ENCODE results near the gene DMXL1.

DMXL1 gene

DNA sequence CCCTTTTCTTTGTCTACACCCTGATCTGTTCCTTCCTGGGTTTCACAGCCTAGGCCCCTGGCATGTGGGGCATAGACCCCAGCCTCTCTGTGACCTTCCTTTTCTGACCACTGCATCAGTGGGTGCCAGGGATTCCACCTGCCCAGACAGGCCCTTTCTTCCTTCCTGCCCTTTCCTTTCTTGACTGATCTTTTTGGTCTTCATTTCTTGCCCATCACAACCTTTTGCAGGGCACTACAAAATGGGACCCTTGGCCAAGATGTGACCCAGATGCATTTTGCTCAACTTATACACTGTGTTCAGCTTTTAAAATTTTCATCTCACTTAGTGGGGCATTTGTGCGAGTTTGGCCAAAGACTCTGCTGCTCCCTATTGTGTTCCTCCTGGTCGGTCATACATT lies 211.7 kb downstream of the DMXL1 start:
- no peak overlapping the region for H3K27ac ChIP-seq (ENCODE audit: extremely low read depth, low read depth, low read length)
- no peaks in the 10 kb centered on the region for H3K9me3 ChIP-seq (ENCODE audit: control insufficient read depth, insufficient read depth, low read depth, low read length)
- peaks cover 6% of the 10 kb centered on the region for H3K4me1 ChIP-seq (ENCODE audit: control insufficient read depth, insufficient read depth, low read length)
- TF ChIP-seq OVOL3 (tag by site-specific recombination; IDR thresholded peaks at IDR 0.05) (no peak), ZNF677 (tag by site-specific recombination; IDR thresholded peaks at IDR 0.05) (peak; percentile 94)
- H3K4me3 ChIP-seq (ENCODE audit: low read depth, low read length): no peak overlapping the region
- ChIA-PET POLR2A (no interaction called here), CTCF (interaction anchor here (0.7 kb wide), 1 partner anchor 126 kb away, joined by 3 read pairs; no protein-coding TSS in a partner anchor)
- H3K36me3 ChIP-seq (ENCODE audit: control insufficient read depth in 2 of 2, insufficient read depth in 1 of 2, low read length in 2 of 2): no peaks in the 10 kb centered on the region

DNA sequence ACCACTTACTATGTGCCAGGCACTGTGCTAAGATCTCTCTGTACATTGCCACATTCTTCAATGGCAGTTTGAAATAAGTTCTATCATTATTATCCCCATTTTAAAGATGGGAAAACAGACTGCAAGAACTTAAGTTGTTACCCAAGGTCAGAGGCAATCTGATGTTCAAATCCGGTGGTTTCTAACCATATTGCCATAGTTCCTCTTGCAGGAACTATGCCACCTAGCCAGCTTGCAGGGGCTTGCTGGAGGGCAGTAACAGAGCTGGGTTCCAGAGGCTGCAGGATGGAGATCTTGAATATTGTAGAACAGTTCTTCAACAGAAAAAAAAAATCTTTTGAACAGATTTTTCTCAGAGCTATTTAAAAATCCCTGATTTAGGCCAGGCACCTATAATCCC lies 213.1 kb downstream of the DMXL1 start:
- H3K36me3 ChIP-seq (ENCODE audit: control insufficient read depth in 2 of 2, insufficient read depth in 1 of 2, low read length in 2 of 2): no peaks in the 10 kb centered on the region
- no peaks in the 10 kb centered on the region for H3K9me3 ChIP-seq (ENCODE audit: control insufficient read depth, insufficient read depth, low read depth, low read length)
- no peak for TF ChIP-seq ZNF211 (tag by site-specific recombination; IDR thresholded peaks at IDR 0.05; ENCODE audit: low read depth)
- no peak for TF ChIP-seq ZNF266 (tag by site-specific recombination; IDR thresholded peaks at IDR 0.05; ENCODE audit: low read depth)
- no peak for TF ChIP-seq ZNF571 (tag by site-specific recombination; IDR thresholded peaks at IDR 0.05)
- TF ChIP-seq ZNF830 (tag by site-specific recombination; IDR thresholded peaks at IDR 0.05; ENCODE audit: low read depth): no peak
- TF ChIP-seq ZNF433 (tag by site-specific recombination; IDR thresholded peaks at IDR 0.05; ENCODE audit: low read depth): no peak
- no peak for TF ChIP-seq ZNF341 (tag by site-specific recombination; IDR thresholded peaks at IDR 0.05; ENCODE audit: low read depth)
- TF ChIP-seq, protein P1, sequence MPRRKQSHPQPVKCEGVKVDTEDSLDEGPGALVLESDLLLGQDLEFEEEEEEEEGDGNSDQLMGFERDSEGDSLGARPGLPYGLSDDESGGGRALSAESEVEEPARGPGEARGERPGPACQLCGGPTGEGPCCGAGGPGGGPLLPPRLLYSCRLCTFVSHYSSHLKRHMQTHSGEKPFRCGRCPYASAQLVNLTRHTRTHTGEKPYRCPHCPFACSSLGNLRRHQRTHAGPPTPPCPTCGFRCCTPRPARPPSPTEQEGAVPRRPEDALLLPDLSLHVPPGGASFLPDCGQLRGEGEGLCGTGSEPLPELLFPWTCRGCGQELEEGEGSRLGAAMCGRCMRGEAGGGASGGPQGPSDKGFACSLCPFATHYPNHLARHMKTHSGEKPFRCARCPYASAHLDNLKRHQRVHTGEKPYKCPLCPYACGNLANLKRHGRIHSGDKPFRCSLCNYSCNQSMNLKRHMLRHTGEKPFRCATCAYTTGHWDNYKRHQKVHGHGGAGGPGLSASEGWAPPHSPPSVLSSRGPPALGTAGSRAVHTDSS (tag by site-specific recombination; IDR thresholded peaks at IDR 0.05): no peak
- no peak for TF ChIP-seq ZNF560 (tag by site-specific recombination; IDR thresholded peaks at IDR 0.05; ENCODE audit: borderline replicate concordance)
- TF ChIP-seq, protein P2, sequence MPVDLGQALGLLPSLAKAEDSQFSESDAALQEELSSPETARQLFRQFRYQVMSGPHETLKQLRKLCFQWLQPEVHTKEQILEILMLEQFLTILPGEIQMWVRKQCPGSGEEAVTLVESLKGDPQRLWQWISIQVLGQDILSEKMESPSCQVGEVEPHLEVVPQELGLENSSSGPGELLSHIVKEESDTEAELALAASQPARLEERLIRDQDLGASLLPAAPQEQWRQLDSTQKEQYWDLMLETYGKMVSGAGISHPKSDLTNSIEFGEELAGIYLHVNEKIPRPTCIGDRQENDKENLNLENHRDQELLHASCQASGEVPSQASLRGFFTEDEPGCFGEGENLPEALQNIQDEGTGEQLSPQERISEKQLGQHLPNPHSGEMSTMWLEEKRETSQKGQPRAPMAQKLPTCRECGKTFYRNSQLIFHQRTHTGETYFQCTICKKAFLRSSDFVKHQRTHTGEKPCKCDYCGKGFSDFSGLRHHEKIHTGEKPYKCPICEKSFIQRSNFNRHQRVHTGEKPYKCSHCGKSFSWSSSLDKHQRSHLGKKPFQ (tag by site-specific recombination; IDR thresholded peaks at IDR 0.05): no peak
- TF ChIP-seq, protein P3, sequence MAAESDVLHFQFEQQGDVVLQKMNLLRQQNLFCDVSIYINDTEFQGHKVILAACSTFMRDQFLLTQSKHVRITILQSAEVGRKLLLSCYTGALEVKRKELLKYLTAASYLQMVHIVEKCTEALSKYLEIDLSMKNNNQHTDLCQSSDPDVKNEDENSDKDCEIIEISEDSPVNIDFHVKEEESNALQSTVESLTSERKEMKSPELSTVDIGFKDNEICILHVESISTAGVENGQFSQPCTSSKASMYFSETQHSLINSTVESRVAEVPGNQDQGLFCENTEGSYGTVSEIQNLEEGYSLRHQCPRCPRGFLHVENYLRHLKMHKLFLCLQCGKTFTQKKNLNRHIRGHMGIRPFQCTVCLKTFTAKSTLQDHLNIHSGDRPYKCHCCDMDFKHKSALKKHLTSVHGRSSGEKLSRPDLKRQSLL (tag by site-specific recombination; IDR thresholded peaks at IDR 0.05): no peak
- no peak for TF ChIP-seq ZNF473 (tag by site-specific recombination; IDR thresholded peaks at IDR 0.05)
- no peak for TF ChIP-seq ZSCAN23 (tag by site-specific recombination; IDR thresholded peaks at IDR 0.05)
- no peak for TF ChIP-seq ZNF600 (tag by site-specific recombination; IDR thresholded peaks at IDR 0.05)
- TF ChIP-seq ZNF133 (tag by site-specific recombination; IDR thresholded peaks at IDR 0.05): no peak
- no peak for TF ChIP-seq SALL2 (tag by site-specific recombination; IDR thresholded peaks at IDR 0.05; ENCODE audit: borderline replicate concordance)
- TF ChIP-seq, protein P4, sequence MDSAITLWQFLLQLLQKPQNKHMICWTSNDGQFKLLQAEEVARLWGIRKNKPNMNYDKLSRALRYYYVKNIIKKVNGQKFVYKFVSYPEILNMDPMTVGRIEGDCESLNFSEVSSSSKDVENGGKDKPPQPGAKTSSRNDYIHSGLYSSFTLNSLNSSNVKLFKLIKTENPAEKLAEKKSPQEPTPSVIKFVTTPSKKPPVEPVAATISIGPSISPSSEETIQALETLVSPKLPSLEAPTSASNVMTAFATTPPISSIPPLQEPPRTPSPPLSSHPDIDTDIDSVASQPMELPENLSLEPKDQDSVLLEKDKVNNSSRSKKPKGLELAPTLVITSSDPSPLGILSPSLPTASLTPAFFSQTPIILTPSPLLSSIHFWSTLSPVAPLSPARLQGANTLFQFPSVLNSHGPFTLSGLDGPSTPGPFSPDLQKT (IDR thresholded peaks at IDR 0.05; ENCODE audit: borderline replicate concordance, low read depth, low read length): no peak
- TF ChIP-seq GLI4 (tag by site-specific recombination; IDR thresholded peaks at IDR 0.05): no peak
- TF ChIP-seq ZNF2 (tag by site-specific recombination; IDR thresholded peaks at IDR 0.05): no peak
- no peak for TF ChIP-seq ZNF843 (tag by site-specific recombination; IDR thresholded peaks at IDR 0.05)
- no peak for TF ChIP-seq ZNF514 (tag by site-specific recombination; IDR thresholded peaks at IDR 0.05)
- no peak overlapping the region for H3K4me3 ChIP-seq (ENCODE audit: low read depth, low read length)
- POLR2A ChIA-PET: no interaction called here
- CTCF ChIA-PET: interaction anchor here (0.9 kb wide), 1 partner anchor 128 kb away, joined by 5 read pairs; no protein-coding TSS in a partner anchor
- H3K4me1 ChIP-seq (ENCODE audit: control insufficient read depth, insufficient read depth, low read length): peaks cover 19% of the 10 kb centered on the region
- H3K27ac ChIP-seq (ENCODE audit: extremely low read depth, low read depth, low read length): no peak overlapping the region

All from HEK293 (cell line).